ENCODE measurements around the gene ADM.

ADM gene

GRCh38 chr11:10329935-10330334 is 25.1 kb downstream of the ADM start:
- no peak for DNase-seq

- no peak for DNase-seq
These were observed 26.8 kb downstream of the ADM start for GRCh38 chr11:10331548-10332289.

GRCh38 chr11:10333490-10333889 is 28.6 kb downstream of the ADM start:
- no peak for DNase-seq

- DNase-seq: no peak
These were observed 33.4 kb downstream of the ADM start for GRCh38 chr11:10338287-10338686.

- DNase-seq: no peak
These were observed 43.9 kb downstream of the ADM start for GRCh38 chr11:10348650-10349280.

GRCh38 chr11:10349281-10349665 is 44.4 kb downstream of the ADM start:
- no peak for DNase-seq

- no peak for DNase-seq
These were observed 44.9 kb downstream of the ADM start for GRCh38 chr11:10349806-10350205.

GRCh38 chr11:10350334-10350733 is 45.5 kb downstream of the ADM start:
- DNase-seq: no peak

GRCh38 chr11:10351435-10351764 is 46.5 kb downstream of the ADM start:
- no peak for DNase-seq

GRCh38 chr11:10351765-10352641 is 47.1 kb downstream of the ADM start:
- no peak for DNase-seq

GRCh38 chr11:10352921-10353550 is 48.2 kb downstream of the ADM start:
- no peak for DNase-seq

GRCh38 chr11:10354389-10354788 is 49.5 kb downstream of the ADM start:
- no peak for DNase-seq

- DNase-seq: no peak
These were observed 50.4 kb downstream of the ADM start for GRCh38 chr11:10355257-10355661.

- DNase-seq: no peak
These were observed 51.3 kb downstream of the ADM start for GRCh38 chr11:10356161-10356560.
